ENCODE results near the gene PACRG. TPM values are rescaled to one million over a fixed set of nuclear protein-coding genes. Genes with fewer than 3 reads are reported as not detected.

The PACRG gene
- total and polyA plus RNA-seq, 2 experiments from 2014 or later = not detected

GRCh38 chr6:163123098-163123497, 395.3 kb downstream of the PACRG start:
- H3K4me1 ChIP-seq (ENCODE audit: insufficient read depth) = no peaks in the 10 kb centered on the region
- H3F3A ChIP-seq (ENCODE audit: insufficient read depth) = no peaks in the 10 kb centered on the region
- in situ Hi-C loops (cut with MboI) = no loop called here
- H3K9me3 ChIP-seq (ENCODE audit: low read depth) = no peaks in the 10 kb centered on the region
- DNase-seq = no peak
- TF ChIP-seq EZH2 (IDR thresholded peaks at IDR 0.05; ENCODE audit: insufficient read depth, poor library complexity, severe bottlenecking) = no peak
- no peak for TF ChIP-seq EZH2phosphoT487 (IDR thresholded peaks at IDR 0.05; ENCODE audit: insufficient read depth, low read depth)
- H4K20me1 ChIP-seq (ENCODE audit: insufficient read depth) = no peaks in the 10 kb centered on the region
- H3K27me3 ChIP-seq (replicated peaks; ENCODE audit: insufficient read depth) = no peaks in the 10 kb centered on the region
- no peaks in the 10 kb centered on the region for H3K36me3 ChIP-seq (ENCODE audit: low read depth)
- H3K9ac ChIP-seq = no peak overlapping the region
- whole genome bisulfite sequencing, 2 experiments (ENCODE audit: low coverage in 1 of 2, low lambda C conversion rate in 2 of 2, missing lambda C conversion rate in 2 of 2) = 62 to 67% methylated on average over 9 of the region's 9 CpGs
- no peak overlapping the region for H3K27ac ChIP-seq
- no peak overlapping the region for H2AFZ ChIP-seq
- no peak overlapping the region for H3K4me3 ChIP-seq
- no peak overlapping the region for H3K4me2 ChIP-seq (ENCODE audit: unreplicated experiment)
- no peaks in the 10 kb centered on the region for H3K9me2 ChIP-seq (ENCODE audit: insufficient read depth)
- no peaks in the 10 kb centered on the region for H3K79me2 ChIP-seq (ENCODE audit: insufficient read depth)

- no peak overlapping the region for H3K4me3 ChIP-seq
- no peaks in the 10 kb centered on the region for H3K27me3 ChIP-seq (replicated peaks; ENCODE audit: insufficient read depth)
- no peaks in the 10 kb centered on the region for H3K79me2 ChIP-seq (ENCODE audit: insufficient read depth)
- H3F3A ChIP-seq (ENCODE audit: insufficient read depth) = no peaks in the 10 kb centered on the region
- H3K36me3 ChIP-seq (ENCODE audit: low read depth) = no peaks in the 10 kb centered on the region
- no peak overlapping the region for H3K27ac ChIP-seq
- TF ChIP-seq EZH2 (IDR thresholded peaks at IDR 0.05; ENCODE audit: insufficient read depth, poor library complexity, severe bottlenecking) (no peak), EZH2phosphoT487 (IDR thresholded peaks at IDR 0.05; ENCODE audit: insufficient read depth, low read depth) (no peak)
- H4K20me1 ChIP-seq (ENCODE audit: insufficient read depth) = no peaks in the 10 kb centered on the region
- H3K4me2 ChIP-seq (ENCODE audit: unreplicated experiment) = no peak overlapping the region
- no peaks in the 10 kb centered on the region for H3K9me2 ChIP-seq (ENCODE audit: insufficient read depth)
- no peak overlapping the region for H2AFZ ChIP-seq
- in situ Hi-C loops (cut with MboI) = no loop called here
- no peaks in the 10 kb centered on the region for H3K9me3 ChIP-seq (ENCODE audit: low read depth)
- 43 to 51% methylated on average over 4 of the region's 4 CpGs for WGBS, 2 experiments (ENCODE audit: low coverage in 1 of 2, low lambda C conversion rate in 2 of 2, missing lambda C conversion rate in 2 of 2)
- no peaks in the 10 kb centered on the region for H3K4me1 ChIP-seq (ENCODE audit: insufficient read depth)
- H3K9ac ChIP-seq = no peak overlapping the region
- DNase-seq = no peak
Measured at GRCh38 chr6:163126741-163127140, 399.0 kb downstream of the PACRG start.

- no peaks in the 10 kb centered on the region for H3K9me2 ChIP-seq (ENCODE audit: insufficient read depth)
- no peak overlapping the region for H2AFZ ChIP-seq
- H3K4me2 ChIP-seq (ENCODE audit: unreplicated experiment) = no peak overlapping the region
- H3K4me3 ChIP-seq = no peak overlapping the region
- 44 to 46% methylated on average over 1 of the region's 1 CpG for WGBS, 2 experiments (ENCODE audit: low coverage in 1 of 2, low lambda C conversion rate in 2 of 2, missing lambda C conversion rate in 2 of 2)
- no peaks in the 10 kb centered on the region for H3K79me2 ChIP-seq (ENCODE audit: insufficient read depth)
- no peaks in the 10 kb centered on the region for H3K4me1 ChIP-seq (ENCODE audit: insufficient read depth)
- H3K36me3 ChIP-seq (ENCODE audit: low read depth) = no peaks in the 10 kb centered on the region
- TF ChIP-seq EZH2phosphoT487 (IDR thresholded peaks at IDR 0.05; ENCODE audit: insufficient read depth, low read depth) = no peak
- TF ChIP-seq EZH2 (IDR thresholded peaks at IDR 0.05; ENCODE audit: insufficient read depth, poor library complexity, severe bottlenecking) = no peak
- no peaks in the 10 kb centered on the region for H4K20me1 ChIP-seq (ENCODE audit: insufficient read depth)
- no peak overlapping the region for H3K9ac ChIP-seq
- no peaks in the 10 kb centered on the region for H3K9me3 ChIP-seq (ENCODE audit: low read depth)
- no peak overlapping the region for H3K27ac ChIP-seq
- DNase-seq = no peak
- in situ Hi-C loops (cut with MboI) = no loop called here
- no peaks in the 10 kb centered on the region for H3K27me3 ChIP-seq (replicated peaks; ENCODE audit: insufficient read depth)
- H3F3A ChIP-seq (ENCODE audit: insufficient read depth) = no peaks in the 10 kb centered on the region
Measured at GRCh38 chr6:163127587-163127986, 399.8 kb downstream of the PACRG start.

- Histone ChIP-seq H3K36me3 (ENCODE audit: low read depth) (no peaks in the 10 kb centered on the region), H3F3A (ENCODE audit: insufficient read depth) (no peaks in the 10 kb centered on the region), H2AFZ (no peak overlapping the region), H3K79me2 (ENCODE audit: insufficient read depth) (no peaks in the 10 kb centered on the region), H3K27ac (no peak overlapping the region), H4K20me1 (ENCODE audit: insufficient read depth) (no peaks in the 10 kb centered on the region), H3K9ac (no peak overlapping the region), H3K4me2 (ENCODE audit: unreplicated experiment) (no peak overlapping the region), H3K4me1 (ENCODE audit: insufficient read depth) (no peaks in the 10 kb centered on the region), H3K4me3 (no peak overlapping the region), H3K27me3 (replicated peaks; ENCODE audit: insufficient read depth) (no peaks in the 10 kb centered on the region), H3K9me2 (ENCODE audit: insufficient read depth) (no peaks in the 10 kb centered on the region), H3K9me3 (ENCODE audit: low read depth) (no peaks in the 10 kb centered on the region)
- 80 to 85% methylated on average over 2 of the region's 2 CpGs for WGBS, 2 experiments (ENCODE audit: low coverage in 1 of 2, low lambda C conversion rate in 2 of 2, missing lambda C conversion rate in 2 of 2)
- in situ Hi-C loops (cut with MboI) = no loop called here
- no peak for DNase-seq
- no peak for TF ChIP-seq EZH2 (IDR thresholded peaks at IDR 0.05; ENCODE audit: insufficient read depth, poor library complexity, severe bottlenecking)
- TF ChIP-seq EZH2phosphoT487 (IDR thresholded peaks at IDR 0.05; ENCODE audit: insufficient read depth, low read depth) = no peak
Measured at GRCh38 chr6:163128324-163128723, 400.6 kb downstream of the PACRG start.
